C4-2B (cell line): ENCODE data around the gene PRSS12.

Source experiments
- CTCF ChIP-seq: fragments of 450-650 bp; conservative IDR thresholded peaks from 2 replicates; pipeline ENCODE4 v1.5.1; 2017; ENCODE audit warnings: mild to moderate bottlenecking
- ZFX ChIP-seq: fragments of 450-650 bp; IDR thresholded peaks from 2 replicates; pipeline ENCODE4 v1.6.1; 2017

- TF ChIP-seq CTCF (no peak), ZFX (no peak)
These were observed 1.8 kb downstream of the PRSS12 start for GRCh38 chr4:118350961-118351360.
